HepG2 (cell line): Measurements from ENCODE around the gene MTHFD1. TPM values are rescaled to one million over a fixed set of nuclear protein-coding genes. Genes with fewer than 3 reads are reported as not detected.

ENCODE experiments used
- ATF1 ChIP-seq: IDR thresholded peaks from 2 replicates; pipeline ENCODE4 v1.6.1; 2016; ENCODE audit warnings: mild to moderate bottlenecking, control low read depth
- CTCF ChIP-seq: sonication (generic); formaldehyde crosslinking; IDR thresholded peaks from 2 replicates; pipeline ENCODE4 v1.5.0; 2020; ENCODE audit warnings: mild to moderate bottlenecking, missing genetic modification reagents, moderate library complexity
- EZH2 ChIP-seq: conservative IDR thresholded peaks from 2 replicates; pipeline ENCODE4 v1.6.1; 2012; ENCODE audit warnings: mild to moderate bottlenecking, low read depth, low read length, moderate library complexity
- IKZF5 ChIP-seq: IDR thresholded peaks from 2 replicates; pipeline ENCODE4 v1.6.1; 2018; ENCODE audit warnings: missing genetic modification reagents, mild to moderate bottlenecking, missing compliant biosample characterization
- MXI1 ChIP-seq: IDR thresholded peaks from 3 replicates; pipeline ENCODE4 v1.6.1; 2012; ENCODE audit warnings: low read depth, low read length, inconsistent platforms, borderline replicate concordance
- PBX2 ChIP-seq: IDR thresholded peaks from 2 replicates; pipeline ENCODE4 v1.6.1; 2016; ENCODE audit warnings: control low read depth
- SMAD3 ChIP-seq: sonication (generic); formaldehyde crosslinking; IDR thresholded peaks from 2 replicates; pipeline ENCODE4 v1.4.0; 2020; ENCODE audit warnings: missing genetic modification reagents
- YEATS4 ChIP-seq: sonication (generic); formaldehyde crosslinking; IDR thresholded peaks from 2 replicates; pipeline ENCODE4 v1.4.0; 2020; ENCODE audit warnings: missing genetic modification reagents, borderline replicate concordance
- ZFAT ChIP-seq: sonication (generic); formaldehyde crosslinking; conservative IDR thresholded peaks from 2 replicates; pipeline ENCODE4 v1.8.1; 2023; ENCODE audit warnings: missing genetic modification reagents, inconsistent platforms
- ZNF225 ChIP-seq: sonication (generic); formaldehyde crosslinking; IDR thresholded peaks from 2 replicates; pipeline ENCODE4 v1.4.0; 2020; ENCODE audit warnings: mild to moderate bottlenecking, missing genetic modification reagents
- ZNF292 ChIP-seq: sonication (generic); formaldehyde crosslinking; IDR thresholded peaks from 2 replicates; pipeline ENCODE4 v1.8.1; 2022; ENCODE audit warnings: mild to moderate bottlenecking, low read depth, missing genetic modification reagents, borderline replicate concordance
- ZNF572 ChIP-seq: sonication (generic); formaldehyde crosslinking; IDR thresholded peaks from 2 replicates; pipeline ENCODE4 v1.5.1; 2020; ENCODE audit warnings: mild to moderate bottlenecking, missing genetic modification reagents
- ZNF589 ChIP-seq: sonication (generic); formaldehyde crosslinking; conservative IDR thresholded peaks from 2 replicates; pipeline ENCODE4 v1.8.0; 2022; ENCODE audit warnings: mild to moderate bottlenecking, moderate library complexity, missing genetic modification reagents
- ZNF615 ChIP-seq: sonication (generic); formaldehyde crosslinking; IDR thresholded peaks from 2 replicates; pipeline ENCODE4 v1.5.0; 2020; ENCODE audit warnings: mild to moderate bottlenecking, missing genetic modification reagents, borderline replicate concordance
- ZNF629 ChIP-seq: sonication (generic); formaldehyde crosslinking; conservative IDR thresholded peaks from 2 replicates; pipeline ENCODE4 v1.5.0; 2020; ENCODE audit warnings: missing genetic modification reagents
- ZNF766 ChIP-seq: sonication (generic); formaldehyde crosslinking; IDR thresholded peaks from 2 replicates; pipeline ENCODE4 v1.5.0; 2020; ENCODE audit warnings: missing genetic modification reagents, borderline replicate concordance
- polyA plus RNA-seq, 8 experiments: library from polyadenylated mRNA; depleted of rRNA in 3 of 8; stranded (reverse) in 7 of 8; unstranded in 1 of 8; fragments of >200 nt; fragmentation: Illumina TruSeq in 4 of 8; extraction: Trizol in 4 of 8; gene quantifications; 2 replicates each; pipeline versions ENCODE4 v1.2.1 to v1.2.3, GENCODE V29; 2011 to 2016; ENCODE audit warnings: low read depth in 4 of 8, missing spikeins in 1 of 8, mixed read lengths in 1 of 8; ENCODE audit not compliant: insufficient read depth in 1 of 8
- total RNA-seq, 5 experiments: library from RNA; depleted of rRNA; stranded (reverse); fragments of >200 nt; fragmentation: Illumina TruSeq; extraction: Trizol; gene quantifications; 2 replicates each; pipeline ENCODE4 v1.2.3, GENCODE V29; 2016; ENCODE audit warnings: low read depth in 1 of 5
- TF ChIP-seq, protein P1 (sequence below): IDR thresholded peaks from 2 replicates; pipeline ENCODE4 v1.6.1; 2012; ENCODE audit warnings: low read depth, low read length, improper control_type of control experiment
- TF ChIP-seq, protein P2 (sequence below): sonication (generic); formaldehyde crosslinking; IDR thresholded peaks from 2 replicates; pipeline ENCODE4 v1.5.1; 2020; ENCODE audit warnings: mild to moderate bottlenecking, missing genetic modification reagents, moderate library complexity
- TF ChIP-seq, protein P3 (sequence below): sonication (generic); formaldehyde crosslinking; IDR thresholded peaks from 2 replicates; pipeline ENCODE4 v1.4.0; 2020; ENCODE audit warnings: missing genetic modification reagents, borderline replicate concordance

Gene MTHFD1
- total and polyA plus RNA-seq, 2 of the 13 experiments (the other 11 are each of a cell fraction or from before 2014, with no cell fraction given) = 31.0 to 106 TPM

GRCh38 chr14:64338616-64339316 is 49.4 kb upstream of the MTHFD1 start (continued):
- no peak for TF ChIP-seq CTCF (CRISPR knock-in tag)
- no peak for TF ChIP-seq ZFAT (CRISPR knock-in tag)
- TF ChIP-seq YEATS4 = no peak
- TF ChIP-seq ZNF629 (CRISPR knock-in tag) = no peak; the same call in 1 of the 2 replicates
- TF ChIP-seq ZNF292 (CRISPR knock-in tag) = no peak; the same call in 1 of the 2 replicates
- peak; percentile 48; the same call in 1 of the 2 replicates for TF ChIP-seq IKZF5 (CRISPR knock-in tag)
- TF ChIP-seq, protein P1, sequence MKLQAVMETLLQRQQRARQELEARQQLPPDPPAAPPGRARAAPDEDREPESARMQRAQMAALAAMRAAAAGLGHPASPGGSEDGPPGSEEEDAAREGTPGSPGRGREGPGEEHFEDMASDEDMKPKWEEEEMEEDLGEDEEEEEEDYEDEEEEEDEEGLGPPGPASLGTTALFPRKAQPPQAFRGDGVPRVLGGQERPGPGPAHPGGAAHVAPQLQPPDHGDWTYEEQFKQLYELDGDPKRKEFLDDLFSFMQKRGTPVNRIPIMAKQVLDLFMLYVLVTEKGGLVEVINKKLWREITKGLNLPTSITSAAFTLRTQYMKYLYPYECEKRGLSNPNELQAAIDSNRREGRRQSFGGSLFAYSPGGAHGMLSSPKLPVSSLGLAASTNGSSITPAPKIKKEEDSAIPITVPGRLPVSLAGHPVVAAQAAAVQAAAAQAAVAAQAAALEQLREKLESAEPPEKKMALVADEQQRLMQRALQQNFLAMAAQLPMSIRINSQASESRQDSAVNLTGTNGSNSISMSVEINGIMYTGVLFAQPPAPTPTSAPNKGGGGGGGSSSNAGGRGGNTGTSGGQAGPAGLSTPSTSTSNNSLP = no peak
- TF ChIP-seq ZNF766 (CRISPR knock-in tag) = no peak
- no peak for TF ChIP-seq ZNF589 (CRISPR knock-in tag)
- peak; percentile 64; the same call in 1 of the 2 replicates for TF ChIP-seq ZNF225
- TF ChIP-seq ATF1 (CRISPR knock-in tag) = peak; percentile 63; the same call in 1 of the 2 replicates
- TF ChIP-seq EZH2 = no peak
- TF ChIP-seq SMAD3 = peak; percentile 31; the same call in 1 of the 2 replicates
- no peak; the same call in 2 of the 3 replicates for TF ChIP-seq MXI1
- TF ChIP-seq ZNF615 (CRISPR knock-in tag) = no peak
- no peak for TF ChIP-seq ZNF572 (CRISPR knock-in tag)
- TF ChIP-seq, protein P2, sequence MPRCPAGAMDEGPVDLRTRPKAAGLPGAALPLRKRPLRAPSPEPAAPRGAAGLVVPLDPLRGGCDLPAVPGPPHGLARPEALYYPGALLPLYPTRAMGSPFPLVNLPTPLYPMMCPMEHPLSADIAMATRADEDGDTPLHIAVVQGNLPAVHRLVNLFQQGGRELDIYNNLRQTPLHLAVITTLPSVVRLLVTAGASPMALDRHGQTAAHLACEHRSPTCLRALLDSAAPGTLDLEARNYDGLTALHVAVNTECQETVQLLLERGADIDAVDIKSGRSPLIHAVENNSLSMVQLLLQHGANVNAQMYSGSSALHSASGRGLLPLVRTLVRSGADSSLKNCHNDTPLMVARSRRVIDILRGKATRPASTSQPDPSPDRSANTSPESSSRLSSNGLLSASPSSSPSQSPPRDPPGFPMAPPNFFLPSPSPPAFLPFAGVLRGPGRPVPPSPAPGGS (CRISPR knock-in tag) = no peak; the same call in 1 of the 2 replicates
- TF ChIP-seq PBX2 (CRISPR knock-in tag) = peak; percentile 86
- TF ChIP-seq, protein P3, sequence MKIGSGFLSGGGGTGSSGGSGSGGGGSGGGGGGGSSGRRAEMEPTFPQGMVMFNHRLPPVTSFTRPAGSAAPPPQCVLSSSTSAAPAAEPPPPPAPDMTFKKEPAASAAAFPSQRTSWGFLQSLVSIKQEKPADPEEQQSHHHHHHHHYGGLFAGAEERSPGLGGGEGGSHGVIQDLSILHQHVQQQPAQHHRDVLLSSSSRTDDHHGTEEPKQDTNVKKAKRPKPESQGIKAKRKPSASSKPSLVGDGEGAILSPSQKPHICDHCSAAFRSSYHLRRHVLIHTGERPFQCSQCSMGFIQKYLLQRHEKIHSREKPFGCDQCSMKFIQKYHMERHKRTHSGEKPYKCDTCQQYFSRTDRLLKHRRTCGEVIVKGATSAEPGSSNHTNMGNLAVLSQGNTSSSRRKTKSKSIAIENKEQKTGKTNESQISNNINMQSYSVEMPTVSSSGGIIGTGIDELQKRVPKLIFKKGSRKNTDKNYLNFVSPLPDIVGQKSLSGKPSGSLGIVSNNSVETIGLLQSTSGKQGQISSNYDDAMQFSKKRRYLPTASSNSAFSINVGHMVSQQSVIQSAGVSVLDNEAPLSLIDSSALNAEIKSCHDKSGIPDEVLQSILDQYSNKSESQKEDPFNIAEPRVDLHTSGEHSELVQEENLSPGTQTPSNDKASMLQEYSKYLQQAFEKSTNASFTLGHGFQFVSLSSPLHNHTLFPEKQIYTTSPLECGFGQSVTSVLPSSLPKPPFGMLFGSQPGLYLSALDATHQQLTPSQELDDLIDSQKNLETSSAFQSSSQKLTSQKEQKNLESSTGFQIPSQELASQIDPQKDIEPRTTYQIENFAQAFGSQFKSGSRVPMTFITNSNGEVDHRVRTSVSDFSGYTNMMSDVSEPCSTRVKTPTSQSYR = no peak
